Right cardiac atrium (tissue), 5 donors: ENCODE results near the gene MSH3. TPM values are rescaled to one million over a fixed set of nuclear protein-coding genes. Genes with fewer than 3 reads are reported as not detected.

Source experiments
- ATAC-seq, 2 donors: fragments of 200-7000 bp; cut with Tn5 transposase; one replicate each; pipeline versions ENCODE4 v1.8.0 to v1.9.1; 2020; ENCODE audit warnings: moderate library complexity in 2 of 2, mild to moderate bottlenecking in 1 of 2
- DNase-seq, 3 donors: peaks; one replicate each; pipeline ENCODE4 v3.0.0-alpha.2; 2020
- H3K27ac ChIP-seq: one replicate; pipeline ENCODE4 v1.5.1; 2013; ENCODE audit warnings: mild to moderate bottlenecking, low read length, control low read depth, moderate library complexity
- H3K27me3 ChIP-seq: one replicate; pipeline ENCODE4 v1.6.1; 2013; ENCODE audit not compliant: control insufficient read depth, insufficient read depth
- H3K4me1 ChIP-seq: one replicate; pipeline ENCODE4 v1.6.1; 2013; ENCODE audit warnings: low read length; ENCODE audit not compliant: control insufficient read depth, insufficient read depth
- H3K4me3 ChIP-seq: one replicate; pipeline ENCODE4 v1.5.1; 2013; ENCODE audit warnings: low read length, control low read depth
- H3K9me3 ChIP-seq: one replicate; pipeline ENCODE4 v1.6.1; 2013; ENCODE audit warnings: low read length; ENCODE audit not compliant: control insufficient read depth
- WGBS: extraction: QIAGEN DNeasy Blood & Tissue Kit; methylation state at CpG from one replicate; pipeline ENCODE4 v1.1.7; 2013; 5-methylcytosine and 5-hydroxymethylcytosine counted together
- intact Hi-C, 4 donors: fragments of 100-400 bp; cut with DNase I; formaldehyde crosslinking; loops; one replicate each; pipeline versions ENCODE4 v1.11.0 to v1.14.0; 2022 to 2023
- polyA plus RNA-seq: library from polyadenylated mRNA; stranded (reverse); fragments of 200-250 nt; gene quantifications from one replicate; pipeline ENCODE4 v1.2.3, GENCODE V29; 2013
- total RNA-seq, 4 donors: library from RNA; stranded (reverse); fragmentation: NEBNext Ultra II Directional; extraction: Animal tissue kit (Norgen Biotek cat#: 25700); gene quantifications; one replicate each; pipeline ENCODE4 v1.2.1, GENCODE V29; 2021
- donor health status: healthy with polysubstance abuse.
- donor health status: DM: no; HTN: yes; CAD: no.
- donor health status: DM: no; HTN: no; CAD: no.
- donor health status: DM: no; HTN: yes; CAD: no; lungs with severe emphysema.
- donor health status: DM: yes; HTN: yes; CAD: no.

Gene MSH3
- total and polyA plus RNA-seq, 5 donors, result 4.2 to 12.4 (median 10.2) TPM

DNA sequence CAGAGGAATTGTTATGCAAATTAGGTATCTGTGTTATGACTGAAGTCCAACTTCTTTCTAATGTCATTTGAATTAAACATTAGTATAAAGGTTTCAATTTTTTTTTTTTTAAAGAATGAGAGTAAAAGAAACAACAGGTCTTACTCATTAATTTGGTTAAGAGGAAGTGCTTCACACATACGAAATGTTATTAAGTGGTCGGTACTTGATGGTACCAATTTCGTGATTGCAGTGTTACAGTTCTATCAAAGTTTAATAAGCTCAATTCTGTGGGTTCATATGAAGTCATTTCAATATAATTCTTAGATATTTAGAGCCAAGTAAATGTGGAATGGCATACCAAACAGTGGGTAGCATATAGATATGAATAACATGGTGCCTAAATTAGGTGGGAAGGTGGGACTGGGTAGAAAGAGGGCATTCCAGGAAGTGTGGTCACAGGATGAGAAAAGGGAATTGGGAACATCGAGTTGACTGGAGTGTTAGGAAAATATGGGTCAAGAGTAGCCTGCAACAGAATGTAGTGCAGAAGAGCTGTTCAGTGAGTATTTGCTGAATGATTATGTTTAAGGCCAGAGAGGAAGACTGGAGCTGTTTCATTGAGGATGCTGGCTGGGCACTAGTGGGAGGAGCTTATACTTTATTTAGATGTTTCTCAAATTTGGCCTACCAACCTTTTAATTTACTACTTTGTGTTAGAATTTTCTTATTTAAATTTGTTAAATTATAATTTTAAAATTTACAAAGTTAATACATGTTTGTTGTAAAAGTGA, 34.4 kb downstream of the MSH3 start:
- DNase-seq (no peak), ATAC-seq (no peak)
- Histone ChIP-seq H3K27ac (no peak overlapping the region), H3K4me1 (no peaks in the 10 kb centered on the region), H3K4me3 (no peak overlapping the region), H3K9me3 (no peaks in the 10 kb centered on the region), H3K27me3 (no peaks in the 10 kb centered on the region)
- 76% methylated on average over 4 of the region's 4 CpGs for WGBS
- intact Hi-C loops, result loop anchor here in 1 of 4 donors (10.0 kb wide), 1 partner anchor 506 kb away; no protein-coding TSS in a partner anchor

DNA sequence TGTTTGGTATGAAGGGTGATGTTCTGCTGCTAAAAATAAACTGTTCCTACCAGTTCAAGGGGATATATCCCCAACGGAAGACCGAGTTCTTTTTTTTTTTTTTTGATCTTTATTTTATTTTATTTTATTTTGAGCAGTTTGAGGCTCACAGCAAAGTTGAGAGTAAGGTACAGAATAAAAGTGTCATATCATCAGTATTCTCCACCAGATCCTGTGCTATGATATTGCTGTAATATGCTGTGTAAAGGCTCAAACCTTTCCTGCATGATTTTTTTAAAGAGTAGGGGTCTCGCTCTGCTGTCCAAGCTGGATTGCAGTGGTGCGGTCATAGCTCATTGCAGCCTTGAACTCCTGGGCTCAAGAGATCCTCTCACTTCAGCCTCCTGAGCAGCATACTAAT, 35.2 kb downstream of the MSH3 start:
- WGBS, result 90% methylated on average over 4 of the region's 4 CpGs
- Histone ChIP-seq H3K4me3 (no peak overlapping the region), H3K27me3 (no peaks in the 10 kb centered on the region), H3K4me1 (no peaks in the 10 kb centered on the region), H3K27ac (no peak overlapping the region), H3K9me3 (no peaks in the 10 kb centered on the region)
- no peak for DNase-seq
- intact Hi-C loops, result loop anchor here in 1 of 4 donors (10.0 kb wide), 1 partner anchor 505 kb away; no protein-coding TSS in a partner anchor
- ATAC-seq, result no peak

DNA sequence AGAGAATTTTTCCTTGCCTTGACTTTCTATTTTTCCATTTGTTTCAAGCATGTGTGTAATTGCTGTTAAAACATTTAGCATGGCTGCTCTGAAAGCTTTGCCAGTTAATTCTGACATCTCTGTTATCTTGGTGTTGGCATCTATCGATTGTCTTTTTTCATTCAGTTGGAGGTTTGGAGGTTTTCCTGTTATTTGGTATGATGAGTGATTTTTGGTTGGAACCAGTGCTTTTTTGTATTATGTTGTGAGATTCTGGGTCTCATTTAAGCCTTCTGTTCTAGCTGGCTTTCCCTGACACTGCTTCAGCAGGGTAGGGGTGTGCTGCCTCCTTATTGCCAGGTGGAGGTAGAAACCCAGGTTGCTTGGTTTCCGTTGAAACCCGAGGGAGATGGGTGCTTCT, 41.2 kb downstream of the MSH3 start:
- ATAC-seq, result no peak
- no peaks in the 10 kb centered on the region for H3K27me3 ChIP-seq
- no peak for DNase-seq
- 93% methylated on average over 3 of the region's 3 CpGs for WGBS
- intact Hi-C loops, result no loop called here
- H3K4me1 ChIP-seq, result no peaks in the 10 kb centered on the region
- no peak overlapping the region for H3K27ac ChIP-seq
- H3K9me3 ChIP-seq, result no peaks in the 10 kb centered on the region
- H3K4me3 ChIP-seq, result no peak overlapping the region

DNA sequence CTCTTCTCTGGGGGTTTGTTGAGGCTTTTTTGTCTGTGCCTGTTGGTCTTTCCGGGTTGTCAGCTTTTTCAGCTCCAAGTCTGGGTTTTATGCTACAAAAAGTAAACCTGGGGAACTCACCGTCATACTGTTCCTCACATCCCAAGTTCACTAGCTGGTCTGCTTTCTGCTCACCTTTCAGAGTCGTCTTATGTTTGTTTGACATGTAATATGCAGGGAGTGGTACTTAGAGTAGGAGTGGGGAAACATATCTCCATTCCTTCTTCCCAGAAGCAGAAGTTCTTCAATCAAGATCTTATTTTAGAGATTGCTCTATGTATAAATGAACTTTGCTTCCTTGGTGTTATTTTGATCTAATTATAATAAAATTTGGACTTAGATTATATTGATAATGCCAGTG, 42.0 kb downstream of the MSH3 start:
- H3K4me1 ChIP-seq, result no peaks in the 10 kb centered on the region
- 93% methylated on average over 3 of the region's 3 CpGs for WGBS
- no peaks in the 10 kb centered on the region for H3K9me3 ChIP-seq
- intact Hi-C loops, result no loop called here
- no peak overlapping the region for H3K4me3 ChIP-seq
- H3K27me3 ChIP-seq, result no peaks in the 10 kb centered on the region
- no peak overlapping the region for H3K27ac ChIP-seq
- DNase-seq, result no peak
- ATAC-seq, result no peak

DNA sequence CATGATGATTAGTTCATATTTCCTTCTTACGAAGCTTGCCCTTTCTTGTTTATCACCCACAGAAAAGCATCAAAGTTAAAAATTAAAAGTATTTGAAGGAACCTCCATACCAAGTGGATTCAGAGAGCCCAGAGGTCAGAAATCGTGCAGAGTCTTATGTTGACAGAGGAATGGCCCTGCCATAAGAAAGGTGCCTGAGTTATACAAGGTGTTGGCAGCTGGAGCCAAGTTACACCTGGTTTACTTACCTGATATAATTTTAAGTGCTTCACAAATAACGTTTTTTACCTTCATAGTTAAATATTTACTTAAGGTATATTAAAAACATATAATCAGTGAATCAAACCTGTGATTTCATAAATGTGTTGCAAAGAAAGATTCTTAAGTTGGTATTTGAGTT, 42.6 kb downstream of the MSH3 start:
- Histone ChIP-seq H3K27me3 (no peaks in the 10 kb centered on the region), H3K9me3 (no peaks in the 10 kb centered on the region), H3K4me3 (no peak overlapping the region), H3K4me1 (no peaks in the 10 kb centered on the region), H3K27ac (no peak overlapping the region)
- 81% methylated on average over 3 of the region's 3 CpGs for WGBS
- no peak for DNase-seq
- ATAC-seq, result no peak
- intact Hi-C loops, result no loop called here

DNA sequence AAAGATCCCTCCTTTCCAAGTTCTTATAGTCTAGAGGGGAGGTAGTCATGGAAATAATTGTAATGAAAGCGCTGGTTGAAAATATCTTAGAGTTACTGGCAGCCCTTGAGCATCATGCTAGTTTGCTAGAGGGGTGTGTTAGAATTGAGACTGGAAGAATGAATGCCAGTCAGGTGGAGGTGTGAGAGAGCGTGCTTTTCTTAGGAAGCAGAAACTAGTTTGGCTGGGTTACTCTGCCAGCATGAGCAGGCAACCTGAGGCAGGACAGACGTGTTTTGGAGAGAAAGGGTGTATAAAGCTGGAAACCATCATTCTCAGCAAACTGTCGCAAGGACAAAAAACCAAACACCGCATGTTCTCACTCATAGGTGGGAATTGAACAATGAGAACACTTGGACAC, 43.9 kb downstream of the MSH3 start:
- no peaks in the 10 kb centered on the region for H3K27me3 ChIP-seq
- intact Hi-C loops, result no loop called here
- H3K4me1 ChIP-seq, result no peaks in the 10 kb centered on the region
- ATAC-seq (no peak), DNase-seq (no peak)
- no peak overlapping the region for H3K27ac ChIP-seq
- H3K4me3 ChIP-seq, result no peak overlapping the region
- WGBS, result 90% methylated on average over 5 of the region's 5 CpGs
- H3K9me3 ChIP-seq, result no peaks in the 10 kb centered on the region

DNA sequence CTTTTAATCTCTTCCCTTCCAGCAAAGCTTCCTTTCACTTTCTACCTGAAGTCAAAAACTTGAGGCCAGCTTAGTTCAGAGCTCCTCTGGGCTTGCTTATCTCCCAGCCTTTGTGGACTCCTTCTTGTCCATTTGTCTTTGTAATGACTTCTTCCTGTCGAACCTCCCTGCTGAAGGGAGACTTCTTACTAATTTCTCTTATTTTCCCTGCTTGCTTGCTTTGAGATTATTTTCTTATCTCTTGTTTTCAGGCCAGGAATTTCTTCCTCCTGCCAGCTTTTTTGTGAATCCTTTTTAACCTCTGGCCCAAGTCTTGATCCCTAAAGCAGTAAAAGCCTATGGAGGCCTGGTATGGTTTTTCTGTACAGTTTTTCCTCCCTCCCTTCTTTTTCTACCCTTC, 47.1 kb downstream of the MSH3 start:
- Histone ChIP-seq H3K4me1 (no peaks in the 10 kb centered on the region), H3K4me3 (no peak overlapping the region), H3K9me3 (no peaks in the 10 kb centered on the region), H3K27ac (no peak overlapping the region), H3K27me3 (no peaks in the 10 kb centered on the region)
- intact Hi-C loops, result no loop called here
- DNase-seq (no peak), ATAC-seq (peak in 1 of 2 donors; percentile 36)
- 45% methylated on average over 1 of the region's 1 CpG for WGBS

DNA sequence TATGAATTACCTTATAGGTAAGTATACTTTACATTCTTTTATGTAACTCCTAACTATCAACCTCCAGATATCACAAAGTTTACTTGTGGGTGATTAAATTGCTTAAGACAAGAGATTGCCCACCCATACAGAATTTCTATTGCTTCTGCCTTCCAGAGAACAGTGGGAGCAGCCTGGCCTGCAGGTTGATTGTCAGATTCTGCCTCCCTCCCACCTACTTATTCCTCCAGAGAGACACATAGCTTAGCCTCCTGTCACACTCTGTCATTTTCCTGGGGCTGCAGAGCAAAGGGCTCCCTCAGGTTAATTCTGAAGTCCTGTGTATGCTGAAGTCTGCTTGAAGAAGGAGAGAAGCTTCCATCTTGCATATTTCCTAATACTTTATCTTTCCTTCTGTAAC, 48.8 kb downstream of the MSH3 start:
- Histone ChIP-seq H3K27ac (no peak overlapping the region), H3K4me1 (peaks cover 3% of the 10 kb centered on the region), H3K9me3 (no peaks in the 10 kb centered on the region), H3K4me3 (no peak overlapping the region), H3K27me3 (no peaks in the 10 kb centered on the region)
- intact Hi-C loops, result no loop called here
- no peak for ATAC-seq
- no peak for DNase-seq

DNA sequence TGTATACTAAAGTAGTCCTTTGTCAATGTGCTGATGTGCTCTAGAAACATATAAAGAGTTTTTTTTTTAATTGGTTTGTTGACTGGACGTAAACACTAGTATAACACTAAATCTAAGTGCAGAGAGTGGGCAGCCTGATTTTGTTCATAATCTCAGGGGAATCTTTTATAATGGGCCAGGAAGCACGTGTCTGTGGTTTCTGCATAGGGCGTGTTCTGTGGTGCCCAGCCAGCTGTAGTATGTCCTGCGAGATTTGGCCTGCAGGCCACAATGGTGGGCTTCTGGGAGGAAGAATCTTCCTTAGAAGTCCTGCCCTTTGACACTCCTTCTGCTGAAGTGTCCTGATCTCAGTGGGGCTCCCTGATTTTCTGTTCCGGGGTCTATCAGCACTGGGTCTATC, 49.3 kb downstream of the MSH3 start:
- Histone ChIP-seq H3K4me3 (no peak overlapping the region), H3K9me3 (no peaks in the 10 kb centered on the region), H3K27ac (no peak overlapping the region), H3K27me3 (no peaks in the 10 kb centered on the region), H3K4me1 (peaks cover 3% of the 10 kb centered on the region)
- DNase-seq, result no peak
- no peak for ATAC-seq
- WGBS, result 60% methylated on average over 5 of the region's 5 CpGs
- intact Hi-C loops, result no loop called here

DNA sequence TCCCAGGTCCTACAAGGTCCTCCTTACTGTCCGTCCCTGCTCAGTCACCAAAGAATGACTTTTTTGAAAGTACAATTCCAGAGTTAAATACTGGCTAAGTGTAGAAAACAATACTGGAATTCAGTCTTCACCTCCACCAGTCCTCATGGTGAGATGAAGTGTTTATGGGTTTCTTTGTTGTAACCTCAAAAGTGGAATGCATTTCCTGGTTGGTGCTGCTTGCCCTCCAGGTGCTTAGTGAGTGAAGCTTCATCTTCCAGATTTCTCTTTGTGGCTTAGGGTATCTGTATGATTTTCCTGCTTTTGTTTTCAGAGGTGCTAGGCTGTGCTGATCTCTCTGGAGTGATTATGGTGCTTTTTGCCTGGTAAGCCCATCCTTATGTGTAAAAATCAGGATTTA, 49.8 kb downstream of the MSH3 start:
- ATAC-seq (no peak), DNase-seq (no peak)
- intact Hi-C loops, result no loop called here
- Histone ChIP-seq H3K27ac (no peak overlapping the region), H3K9me3 (no peaks in the 10 kb centered on the region), H3K4me3 (no peak overlapping the region), H3K27me3 (no peaks in the 10 kb centered on the region), H3K4me1 (peaks cover 3% of the 10 kb centered on the region)
- WGBS, result 89% methylated on average over 1 of the region's 1 CpG

DNA sequence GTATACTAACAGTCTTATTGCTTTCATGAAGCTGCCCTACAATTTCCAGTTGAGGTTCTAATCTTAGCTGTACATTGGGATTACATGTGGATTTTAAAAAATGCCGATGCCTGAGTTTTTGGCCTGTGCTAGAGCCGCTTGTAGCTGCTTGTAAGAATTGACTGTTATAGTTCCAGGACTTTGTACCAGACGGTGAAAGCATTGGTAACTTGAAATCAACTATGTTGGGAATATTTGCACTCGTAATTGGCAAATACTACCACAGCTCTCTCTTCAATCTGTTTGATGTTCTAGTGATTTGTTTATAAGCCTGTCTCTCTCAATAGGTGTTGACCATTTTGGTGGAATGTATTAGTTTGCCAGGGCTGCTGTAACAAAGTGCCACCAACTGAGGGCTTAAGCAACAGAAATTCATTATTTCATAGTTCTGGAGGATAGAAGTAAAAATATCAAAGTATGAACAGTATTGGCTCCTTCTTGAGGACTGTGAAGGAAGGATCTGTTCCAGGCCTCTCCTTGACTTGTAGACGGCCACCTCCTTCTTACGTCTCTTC, 50.8 kb downstream of the MSH3 start:
- Histone ChIP-seq H3K27me3 (no peaks in the 10 kb centered on the region), H3K4me1 (peaks cover 3% of the 10 kb centered on the region), H3K27ac (no peak overlapping the region), H3K9me3 (no peaks in the 10 kb centered on the region), H3K4me3 (no peak overlapping the region)
- intact Hi-C loops, result no loop called here
- DNase-seq, result no peak
- no peak for ATAC-seq
- 91% methylated on average over 6 of the region's 6 CpGs for WGBS
